Duodenal mucosa (tissue), 2 donors: ENCODE data around the gene PTOV1.

Source experiments
- H3K27ac ChIP-seq: one replicate; pipeline ENCODE4 v1.7.0; 2013; ENCODE audit warnings: low read depth, low read length
- H3K27me3 ChIP-seq, 2 donors: one replicate each; pipeline ENCODE4 v1.7.0; 2013; ENCODE audit warnings: low read length in 2 of 2, control low read depth in 1 of 2; ENCODE audit not compliant: insufficient read depth in 2 of 2, control insufficient read depth in 1 of 2
- H3K36me3 ChIP-seq, 2 donors: one replicate each; pipeline ENCODE4 v1.7.0; 2013; ENCODE audit warnings: low read length in 2 of 2, control low read depth in 1 of 2; ENCODE audit not compliant: insufficient read depth in 2 of 2, control insufficient read depth in 1 of 2
- H3K4me1 ChIP-seq, 2 donors: one replicate each; pipeline ENCODE4 v1.7.0; 2013; ENCODE audit warnings: low read length in 2 of 2, control low read depth in 1 of 2; ENCODE audit not compliant: insufficient read depth in 2 of 2, control insufficient read depth in 1 of 2
- H3K4me3 ChIP-seq, 2 donors: one replicate each; pipeline ENCODE4 v1.7.0; 2013; ENCODE audit warnings: low read length in 2 of 2, low read depth in 1 of 2
- H3K9ac ChIP-seq, 2 donors: one replicate each; pipeline ENCODE4 v1.7.0; 2013; ENCODE audit warnings: low read length in 2 of 2, low read depth in 1 of 2
- H3K9me3 ChIP-seq, 2 donors: one replicate each; pipeline ENCODE4 v1.7.0; 2013; ENCODE audit warnings: low read length in 2 of 2, control low read depth in 1 of 2; ENCODE audit not compliant: control insufficient read depth in 1 of 2

Gene PTOV1

DNA sequence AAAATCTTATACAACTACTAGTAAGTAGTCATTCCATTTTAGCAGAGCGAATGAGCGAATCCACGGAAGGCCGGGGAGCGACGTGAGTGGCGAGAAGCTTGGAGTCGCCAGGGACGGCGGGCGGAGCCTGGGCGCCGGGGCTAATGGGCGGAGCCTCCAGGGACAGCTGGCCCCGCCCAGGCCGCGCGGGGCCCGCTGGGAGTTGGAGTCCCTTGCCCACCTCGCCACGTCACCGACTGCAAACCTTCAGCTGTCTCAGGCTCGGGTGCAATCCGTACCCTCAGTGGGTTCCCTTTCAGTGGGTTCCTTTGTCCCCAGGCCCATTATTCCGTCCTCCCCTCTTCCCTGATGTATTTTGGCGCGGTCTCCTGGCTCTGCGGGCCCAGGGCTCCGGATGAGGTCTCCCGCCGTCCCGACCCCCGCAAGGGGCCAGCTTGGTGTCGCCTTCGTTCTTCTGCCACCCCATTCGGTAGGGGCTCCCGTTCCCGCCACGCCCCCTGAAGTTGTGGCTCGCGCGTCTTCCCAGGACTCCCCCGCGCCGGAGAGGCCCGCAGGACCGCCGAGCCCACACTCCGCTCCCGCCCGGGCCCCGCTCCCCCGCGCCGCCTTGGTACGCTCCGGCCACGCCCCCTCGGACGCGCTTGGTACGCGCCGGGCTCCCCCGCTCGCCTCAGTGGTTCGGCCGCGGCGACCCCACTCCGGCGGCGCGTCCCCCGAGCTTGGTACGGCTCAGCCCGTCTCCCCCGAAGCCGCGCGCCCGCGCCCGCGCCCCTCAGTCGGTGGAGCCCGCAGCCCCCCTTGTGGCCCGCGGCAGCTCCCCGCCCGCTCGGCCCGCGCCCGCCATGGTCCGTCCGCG is at the start of gene PTOV1:
Gene PTOV1 (plus strand): TSS at position 673 of the 856 bp plus-strand sequence.
- Histone ChIP-seq H3K27ac (peak within 1 kb of the TSS; percentile 100), H3K4me1 (peaks cover 15 to 31% of the 10 kb centered on the region in 2 donors)

DNA sequence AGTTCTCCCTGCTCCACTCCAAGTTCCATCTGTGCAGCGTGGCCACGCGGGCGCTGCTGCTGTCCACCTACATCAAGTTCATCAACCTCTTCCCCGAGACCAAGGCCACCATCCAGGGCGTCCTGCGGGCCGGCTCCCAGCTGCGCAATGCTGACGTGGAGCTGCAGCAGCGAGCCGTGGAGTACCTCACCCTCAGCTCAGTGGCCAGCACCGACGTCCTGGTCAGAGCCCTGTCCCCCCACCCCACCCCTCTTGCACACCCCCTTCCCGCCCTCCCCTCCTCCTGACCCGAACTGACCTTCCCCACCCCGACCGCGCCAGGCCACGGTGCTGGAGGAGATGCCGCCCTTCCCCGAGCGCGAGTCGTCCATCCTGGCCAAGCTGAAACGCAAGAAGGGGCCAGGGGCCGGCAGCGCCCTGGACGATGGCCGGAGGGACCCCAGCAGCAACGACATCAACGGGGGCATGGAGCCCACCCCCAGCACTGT is 49.5 kb upstream of the PTOV1 start:
- H3K27me3 ChIP-seq: no peaks in the 10 kb centered on the region
- H3K9ac ChIP-seq: no peak overlapping the region
- H3K36me3 ChIP-seq: peaks cover 32 to 68% of the 10 kb centered on the region in 2 donors
- H3K27ac ChIP-seq: no peak overlapping the region
- no peaks in the 10 kb centered on the region for H3K9me3 ChIP-seq
- no peaks in the 10 kb centered on the region for H3K4me1 ChIP-seq
- H3K4me3 ChIP-seq: no peak overlapping the region

More for the DNA sequence above, at the start of gene PTOV1:
- Histone ChIP-seq H3K4me3 (peak within 1 kb of the TSS; percentile 85 to 92), H3K27me3 (no peaks in the 10 kb centered on the region), H3K36me3 (peaks cover 0 to 8% of the 10 kb centered on the region in 2 donors), H3K9me3 (no peaks in the 10 kb centered on the region), H3K9ac (peak within 1 kb of the TSS; percentile 97 to 100)

DNA sequence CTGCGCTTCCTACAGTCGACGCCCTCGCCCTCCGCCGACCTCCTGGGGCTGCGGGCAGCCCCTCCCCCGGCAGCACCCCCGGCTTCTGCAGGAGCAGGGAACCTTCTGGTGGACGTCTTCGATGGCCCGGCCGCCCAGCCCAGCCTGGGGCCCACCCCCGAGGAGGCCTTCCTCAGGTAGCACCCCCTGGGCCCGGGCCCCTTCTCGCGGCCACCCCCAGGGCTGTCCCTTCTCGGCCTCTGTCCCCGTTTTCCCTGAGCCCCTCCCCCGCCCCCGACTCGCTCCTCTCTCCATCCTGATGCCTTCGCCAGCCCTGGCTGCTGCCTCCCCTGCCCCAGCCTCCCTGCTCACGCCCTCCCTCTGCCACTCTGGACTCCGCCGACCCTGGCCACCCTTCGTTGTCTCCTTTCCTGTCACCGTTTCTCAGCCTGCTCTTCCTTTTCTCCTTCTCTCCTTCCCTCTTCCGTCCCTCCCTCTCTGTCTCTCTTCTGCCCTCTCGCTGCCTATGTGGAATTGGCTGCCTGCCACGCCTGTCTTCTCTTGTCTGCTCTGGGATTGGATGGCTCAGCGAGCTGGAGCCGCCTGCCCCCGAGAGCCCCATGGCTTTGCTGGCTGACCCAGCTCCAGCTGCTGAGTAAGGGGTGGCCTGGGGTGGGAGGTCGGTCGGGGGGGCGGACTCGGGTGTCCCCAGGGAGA is 48.8 kb upstream of the PTOV1 start:
- Histone ChIP-seq H3K27ac (no peak overlapping the region), H3K36me3 (peaks cover 25 to 64% of the 10 kb centered on the region in 2 donors), H3K4me1 (no peaks in the 10 kb centered on the region), H3K9me3 (no peaks in the 10 kb centered on the region), H3K9ac (no peak overlapping the region), H3K4me3 (peak overlapping the region in 1 of 2 donors; percentile 60), H3K27me3 (no peaks in the 10 kb centered on the region)

- Histone ChIP-seq H3K27ac (no peak overlapping the region), H3K4me1 (no peaks in the 10 kb centered on the region), H3K4me3 (no peak overlapping the region), H3K36me3 (peaks cover 23 to 56% of the 10 kb centered on the region in 2 donors), H3K27me3 (no peaks in the 10 kb centered on the region), H3K9me3 (no peaks in the 10 kb centered on the region), H3K9ac (peak overlapping the region in 1 of 2 donors; percentile 32)
Measured at GRCh38 chr19:49802836-49803528, 48.0 kb upstream of the PTOV1 start.

DNA sequence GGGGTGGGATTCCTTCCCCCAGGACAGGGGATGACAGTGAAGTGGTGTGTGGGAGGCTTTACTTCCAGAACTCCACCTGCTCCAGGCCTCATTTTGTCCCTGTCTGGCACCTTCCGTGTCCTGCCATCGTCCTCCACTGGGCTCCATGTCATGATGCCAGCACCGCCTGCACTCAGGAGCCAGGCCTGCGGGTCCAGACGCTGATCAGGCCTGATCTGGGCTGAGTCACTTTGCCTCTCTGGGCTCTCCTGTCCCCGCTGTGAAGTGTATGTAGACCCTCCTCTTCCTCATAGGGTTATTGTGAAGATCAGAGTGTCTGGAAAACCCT is 47.5 kb upstream of the PTOV1 start:
- Histone ChIP-seq H3K4me3 (no peak overlapping the region), H3K27me3 (no peaks in the 10 kb centered on the region), H3K27ac (no peak overlapping the region), H3K9me3 (no peaks in the 10 kb centered on the region), H3K4me1 (no peaks in the 10 kb centered on the region), H3K36me3 (peaks cover 18 to 51% of the 10 kb centered on the region in 2 donors), H3K9ac (no peak overlapping the region)

GRCh38 chr19:49805822-49806619 is 44.9 kb upstream of the PTOV1 start:
- H3K4me1 ChIP-seq: peaks cover 8% of the 10 kb centered on the region in 2 donors
- peaks cover 11 to 27% of the 10 kb centered on the region in 2 donors for H3K36me3 ChIP-seq
- H3K9me3 ChIP-seq: no peaks in the 10 kb centered on the region
- H3K27me3 ChIP-seq: no peaks in the 10 kb centered on the region
- no peak overlapping the region for H3K27ac ChIP-seq
- no peak overlapping the region for H3K9ac ChIP-seq
- no peak overlapping the region for H3K4me3 ChIP-seq

DNA sequence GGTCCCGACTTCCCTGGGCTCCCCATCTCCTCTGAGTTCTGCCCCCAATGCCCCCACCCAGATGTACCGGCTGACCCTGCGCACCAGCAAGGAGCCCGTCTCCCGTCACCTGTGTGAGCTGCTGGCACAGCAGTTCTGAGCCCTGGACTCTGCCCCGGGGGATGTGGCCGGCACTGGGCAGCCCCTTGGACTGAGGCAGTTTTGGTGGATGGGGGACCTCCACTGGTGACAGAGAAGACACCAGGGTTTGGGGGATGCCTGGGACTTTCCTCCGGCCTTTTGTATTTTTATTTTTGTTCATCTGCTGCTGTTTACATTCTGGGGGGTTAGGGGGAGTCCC is 44.4 kb upstream of the PTOV1 start:
- no peak overlapping the region for H3K27ac ChIP-seq
- peaks cover 11 to 24% of the 10 kb centered on the region in 2 donors for H3K36me3 ChIP-seq

DNA sequence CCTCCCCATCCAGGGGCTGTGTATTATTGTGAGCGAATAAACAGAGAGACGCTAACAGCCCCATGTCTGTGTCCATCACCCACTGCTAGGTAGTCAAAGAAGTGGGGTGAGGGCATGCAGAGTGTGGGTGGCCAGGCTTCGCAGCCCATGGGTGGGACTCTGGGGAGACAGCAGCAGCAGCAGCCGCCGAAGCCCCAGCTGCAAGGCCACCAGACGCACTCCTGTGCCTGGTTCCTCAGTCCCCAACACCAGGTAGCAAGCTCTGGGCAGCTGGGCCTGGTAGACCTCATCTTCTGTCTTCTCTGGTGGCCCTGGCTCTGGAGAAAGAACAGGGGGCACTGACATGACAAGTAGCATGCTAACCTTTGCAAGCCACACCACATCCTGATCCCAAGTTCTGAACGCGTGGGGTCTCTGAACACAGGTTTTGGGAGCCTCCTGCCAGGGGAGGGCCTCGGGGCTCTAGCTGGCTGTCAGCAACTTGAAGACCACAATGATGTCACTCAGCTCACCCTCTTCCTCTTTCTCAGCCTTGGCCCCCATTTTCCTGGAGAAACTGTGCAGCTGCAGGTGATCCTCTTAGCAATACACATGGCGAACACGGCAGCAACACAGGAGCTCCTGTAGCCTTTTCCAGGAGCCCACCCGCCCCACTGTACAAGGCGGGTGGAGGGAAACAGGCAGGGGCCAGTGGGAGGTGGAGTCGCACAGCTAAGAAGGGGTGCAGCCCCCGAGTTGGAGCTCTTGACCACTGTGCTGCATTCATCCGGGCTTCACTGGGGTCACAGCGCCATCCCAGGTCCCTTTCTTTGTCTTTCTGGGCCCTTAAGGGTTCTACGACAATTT is 43.7 kb upstream of the PTOV1 start:
- Histone ChIP-seq H3K9ac (no peak overlapping the region), H3K27ac (peak overlapping the region; percentile 20), H3K36me3 (peaks cover 11 to 21% of the 10 kb centered on the region in 2 donors)

More for the DNA sequence above, 44.4 kb upstream of the PTOV1 start:
- H3K9me3 ChIP-seq: no peaks in the 10 kb centered on the region
- H3K4me3 ChIP-seq: no peak overlapping the region
- H3K9ac ChIP-seq: no peak overlapping the region
- H3K27me3 ChIP-seq: no peaks in the 10 kb centered on the region
- peaks cover 8% of the 10 kb centered on the region in 2 donors for H3K4me1 ChIP-seq

More for the DNA sequence above, 43.7 kb upstream of the PTOV1 start:
- no peaks in the 10 kb centered on the region for H3K9me3 ChIP-seq
- no peak overlapping the region for H3K4me3 ChIP-seq
- peaks cover 8% of the 10 kb centered on the region in 2 donors for H3K4me1 ChIP-seq
- H3K27me3 ChIP-seq: no peaks in the 10 kb centered on the region
